Measurements from ENCODE around the gene TMEM44. TPM values are rescaled to one million over a fixed set of nuclear protein-coding genes. Genes with fewer than 3 reads are reported as not detected.
A peak's percentile ranks its signal among the peaks of the same experiment; 100 is the strongest.
"Not testable (repeated sequence)": the region's sequence is repeated elsewhere in the genome, so short reads cannot be mapped to it uniquely, and the experiment has no call there.

Gene TMEM44
- total and polyA plus RNA-seq, 8 donors: 1.7 to 17.8 (median 4.3) TPM

GRCh38 chr3:194631696-194632095, 1.5 kb downstream of the TMEM44 start:
- no peak overlapping the region for H3K4me3 ChIP-seq
- no peak for ATAC-seq
- WGBS, 2 donors: 95 to 96% methylated on average over 4 of the region's 4 CpGs
- intact Hi-C loops (cut with DNase I): no loop called here
- no peak for DNase-seq
- no peaks in the 10 kb centered on the region for H3K36me3 ChIP-seq
- H3K4me1 ChIP-seq: no peaks in the 10 kb centered on the region
- FAIRE-seq: no peak
- H3K9me3 ChIP-seq: no peaks in the 10 kb centered on the region
- no peak overlapping the region for H3K27ac ChIP-seq
- H3K27me3 ChIP-seq: no peaks in the 10 kb centered on the region
- TF ChIP-seq, protein P1, sequence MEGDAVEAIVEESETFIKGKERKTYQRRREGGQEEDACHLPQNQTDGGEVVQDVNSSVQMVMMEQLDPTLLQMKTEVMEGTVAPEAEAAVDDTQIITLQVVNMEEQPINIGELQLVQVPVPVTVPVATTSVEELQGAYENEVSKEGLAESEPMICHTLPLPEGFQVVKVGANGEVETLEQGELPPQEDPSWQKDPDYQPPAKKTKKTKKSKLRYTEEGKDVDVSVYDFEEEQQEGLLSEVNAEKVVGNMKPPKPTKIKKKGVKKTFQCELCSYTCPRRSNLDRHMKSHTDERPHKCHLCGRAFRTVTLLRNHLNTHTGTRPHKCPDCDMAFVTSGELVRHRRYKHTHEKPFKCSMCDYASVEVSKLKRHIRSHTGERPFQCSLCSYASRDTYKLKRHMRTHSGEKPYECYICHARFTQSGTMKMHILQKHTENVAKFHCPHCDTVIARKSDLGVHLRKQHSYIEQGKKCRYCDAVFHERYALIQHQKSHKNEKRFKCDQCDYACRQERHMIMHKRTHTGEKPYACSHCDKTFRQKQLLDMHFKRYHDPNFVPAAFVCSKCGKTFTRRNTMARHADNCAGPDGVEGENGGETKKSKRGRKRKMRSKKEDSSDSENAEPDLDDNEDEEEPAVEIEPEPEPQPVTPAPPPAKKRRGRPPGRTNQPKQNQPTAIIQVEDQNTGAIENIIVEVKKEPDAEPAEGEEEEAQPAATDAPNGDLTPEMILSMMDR (IDR thresholded peaks at IDR 0.05): no peak

DNA sequence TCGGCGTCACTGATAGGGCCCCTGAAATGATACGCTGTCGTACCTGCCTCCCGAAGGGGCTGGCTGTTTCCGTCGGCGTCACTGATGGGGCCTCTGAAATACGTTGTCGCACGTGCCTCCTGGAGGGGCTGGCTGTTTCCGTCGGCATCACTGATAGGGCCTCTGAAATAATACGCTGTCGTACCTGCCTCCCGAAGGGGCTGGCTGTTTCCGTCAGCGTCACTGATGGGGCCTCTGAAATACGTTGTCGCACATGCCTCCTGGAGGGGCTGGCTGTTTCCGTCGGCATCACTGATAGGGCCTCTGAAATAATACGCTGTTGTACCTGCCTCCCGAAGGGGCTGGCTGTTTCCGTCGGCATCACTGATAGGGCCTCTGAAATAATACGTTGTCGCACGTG, 2.5 kb downstream of the TMEM44 start:
- H3K27ac ChIP-seq; DNase-seq; H3K9me3 ChIP-seq; intact Hi-C loops (cut with DNase I); ATAC-seq; H3K27me3 ChIP-seq; H3K4me3 ChIP-seq; H3K36me3 ChIP-seq; FAIRE-seq; H3K4me1 ChIP-seq: not testable (repeated sequence)
- WGBS, 2 donors: 91 to 93% methylated on average over 25 to 29 of the region's 29 CpGs

DNA sequence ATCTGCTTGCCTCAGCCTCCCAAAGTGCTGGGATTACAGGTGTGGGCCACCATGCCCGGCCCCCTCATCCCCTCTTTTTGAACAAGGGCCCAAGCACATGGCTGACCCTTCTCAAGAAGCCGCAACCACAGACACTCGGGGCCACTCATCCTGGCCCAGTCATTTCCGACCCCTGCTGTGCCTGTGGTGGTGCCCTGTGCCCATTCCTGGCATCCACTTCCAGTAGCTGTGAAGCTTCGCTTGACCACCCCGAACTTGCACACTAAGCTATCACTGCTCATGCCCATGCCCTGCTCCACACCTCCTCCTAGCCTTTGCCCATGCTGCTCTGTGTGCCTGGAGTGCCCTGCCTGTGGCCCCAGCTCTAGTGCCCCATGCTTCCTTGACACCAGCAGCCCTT, 8.3 kb downstream of the TMEM44 start:
- no peak overlapping the region for H3K27ac ChIP-seq
- TF ChIP-seq, protein P1 (IDR thresholded peaks at IDR 0.05): no peak
- H3K27me3 ChIP-seq: no peaks in the 10 kb centered on the region
- 86 to 96% methylated on average over 6 of the region's 6 CpGs for WGBS, 2 donors
- no peak for ATAC-seq
- H3K4me1 ChIP-seq: no peaks in the 10 kb centered on the region
- no peaks in the 10 kb centered on the region for H3K36me3 ChIP-seq
- intact Hi-C loops (cut with DNase I): no loop called here
- no peak overlapping the region for H3K4me3 ChIP-seq
- no peak for FAIRE-seq
- no peaks in the 10 kb centered on the region for H3K9me3 ChIP-seq
- no peak for DNase-seq

GRCh38 chr3:194623449-194624290, 9.5 kb downstream of the TMEM44 start:
- Histone ChIP-seq H3K36me3 (no peaks in the 10 kb centered on the region), H3K9me3 (no peaks in the 10 kb centered on the region), H3K27me3 (no peaks in the 10 kb centered on the region), H3K4me1 (no peaks in the 10 kb centered on the region), H3K27ac (no peak overlapping the region), H3K4me3 (no peak overlapping the region)
- ATAC-seq (no peak), DNase-seq (no peak), FAIRE-seq (no peak)
- TF ChIP-seq, protein P1 (IDR thresholded peaks at IDR 0.05): no peak
- intact Hi-C loops (cut with DNase I): no loop called here
- 84 to 91% methylated on average over 25 of the region's 25 CpGs for WGBS, 2 donors

DNA sequence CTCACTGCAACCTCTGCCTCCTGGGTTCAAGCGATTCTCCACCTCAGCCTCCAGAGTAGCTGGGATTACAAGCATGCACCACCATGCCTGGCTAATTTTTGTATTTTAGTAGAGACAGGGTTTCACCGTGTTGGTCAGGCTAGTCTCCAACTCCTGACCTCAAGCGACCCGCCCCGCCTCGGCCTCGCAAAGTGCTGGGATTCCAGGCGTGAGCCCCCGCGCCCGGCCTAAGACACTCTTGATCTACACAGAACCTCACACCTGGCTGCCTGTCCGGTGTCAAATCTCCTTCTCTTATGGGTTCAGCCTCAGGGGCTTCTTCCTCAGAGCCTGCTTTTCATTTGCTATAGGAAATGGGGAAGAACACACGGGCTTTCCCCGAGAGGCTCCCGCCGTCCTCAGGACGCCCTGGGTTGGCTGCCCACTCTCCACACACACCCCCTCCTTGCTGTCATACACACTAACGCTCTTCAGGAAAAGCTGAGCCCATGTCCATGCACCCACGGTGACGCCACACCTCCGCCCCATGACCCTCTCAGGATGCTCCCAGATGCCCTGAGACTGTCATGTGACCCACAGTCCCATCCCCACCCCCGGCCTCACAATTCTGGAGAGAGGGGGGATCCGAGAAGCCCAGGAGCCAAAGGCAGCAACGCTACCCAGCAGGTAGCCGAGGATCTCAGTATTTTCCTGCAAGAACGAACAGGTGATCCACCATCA, 10.4 kb downstream of the TMEM44 start:
- DNase-seq: peak in 2 of 6 donors; percentile 15 to 34
- no peak for FAIRE-seq
- H3K36me3 ChIP-seq: no peaks in the 10 kb centered on the region
- TF ChIP-seq, protein P1 (IDR thresholded peaks at IDR 0.05): no peak
- no peak for ATAC-seq
- no peak overlapping the region for H3K4me3 ChIP-seq
- H3K27ac ChIP-seq: no peak overlapping the region
- no peaks in the 10 kb centered on the region for H3K27me3 ChIP-seq
- intact Hi-C loops (cut with DNase I): no loop called here
- 87 to 93% methylated on average over 26 of the region's 26 CpGs for WGBS, 2 donors
- H3K9me3 ChIP-seq: no peaks in the 10 kb centered on the region
- H3K4me1 ChIP-seq: no peaks in the 10 kb centered on the region
